ENCODE results near the gene GCGR.
A peak's percentile ranks its signal among the peaks of the same experiment; 100 is the strongest.

DNA sequence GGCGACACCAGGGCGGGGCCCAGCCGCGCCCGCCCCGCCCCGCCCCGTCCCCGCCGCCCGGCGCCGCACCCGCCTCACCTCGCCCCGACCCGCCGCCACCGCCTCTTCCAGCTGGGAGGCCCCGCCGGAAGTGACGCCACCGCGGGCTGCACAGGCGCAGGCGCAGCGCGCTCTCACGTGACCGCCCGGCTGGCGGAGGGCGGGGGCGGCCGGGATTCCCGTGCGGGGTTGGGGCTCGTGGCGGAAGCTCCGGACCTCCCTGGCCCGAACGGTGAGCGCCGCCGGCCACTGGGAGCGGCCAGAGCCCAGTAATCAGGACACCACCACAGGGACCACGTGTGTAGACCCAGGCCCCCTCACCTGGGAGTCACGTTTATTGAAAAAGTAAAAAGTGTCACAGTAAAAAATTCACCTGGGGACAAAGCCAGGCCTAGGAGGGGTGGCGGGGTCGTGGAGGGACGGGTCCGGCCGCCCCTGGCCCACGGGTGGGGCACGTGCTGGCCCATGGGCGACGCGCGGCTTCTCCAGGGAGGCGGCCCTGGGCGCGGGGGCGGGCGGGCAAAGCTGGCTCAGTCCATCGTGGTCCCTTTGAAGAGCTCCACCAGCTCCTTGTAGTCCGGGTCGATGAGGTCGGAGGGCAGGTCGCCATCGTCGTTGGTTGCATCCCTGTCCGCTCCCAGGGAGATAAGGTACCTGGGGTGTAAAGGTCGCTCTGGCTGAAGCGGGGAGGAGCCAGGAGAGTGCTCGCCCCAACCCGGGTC lies 29.4 kb downstream of the GCGR start, which contains the start of gene MCRIP1:
- TF ChIP-seq, protein P1, sequence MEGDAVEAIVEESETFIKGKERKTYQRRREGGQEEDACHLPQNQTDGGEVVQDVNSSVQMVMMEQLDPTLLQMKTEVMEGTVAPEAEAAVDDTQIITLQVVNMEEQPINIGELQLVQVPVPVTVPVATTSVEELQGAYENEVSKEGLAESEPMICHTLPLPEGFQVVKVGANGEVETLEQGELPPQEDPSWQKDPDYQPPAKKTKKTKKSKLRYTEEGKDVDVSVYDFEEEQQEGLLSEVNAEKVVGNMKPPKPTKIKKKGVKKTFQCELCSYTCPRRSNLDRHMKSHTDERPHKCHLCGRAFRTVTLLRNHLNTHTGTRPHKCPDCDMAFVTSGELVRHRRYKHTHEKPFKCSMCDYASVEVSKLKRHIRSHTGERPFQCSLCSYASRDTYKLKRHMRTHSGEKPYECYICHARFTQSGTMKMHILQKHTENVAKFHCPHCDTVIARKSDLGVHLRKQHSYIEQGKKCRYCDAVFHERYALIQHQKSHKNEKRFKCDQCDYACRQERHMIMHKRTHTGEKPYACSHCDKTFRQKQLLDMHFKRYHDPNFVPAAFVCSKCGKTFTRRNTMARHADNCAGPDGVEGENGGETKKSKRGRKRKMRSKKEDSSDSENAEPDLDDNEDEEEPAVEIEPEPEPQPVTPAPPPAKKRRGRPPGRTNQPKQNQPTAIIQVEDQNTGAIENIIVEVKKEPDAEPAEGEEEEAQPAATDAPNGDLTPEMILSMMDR (IDR thresholded peaks at IDR 0.05), result no peak
- TF ChIP-seq POLR2A (IDR thresholded peaks at IDR 0.05), result peak; percentile 50 to 94

Measured in vagina (tissue), 2 donors.